ENCODE results near the gene RFPL2. TPM values are rescaled to one million over a fixed set of nuclear protein-coding genes. Genes with fewer than 3 reads are reported as not detected.

Gene RFPL2
- total RNA-seq, 1 donor from 2014 or later, result not detected

- Mint-ChIP-seq H3K27ac (ENCODE audit: unreplicated experiment) (no peak overlapping the region), H3K9me3 (ENCODE audit: unreplicated experiment) (no peaks in the 10 kb centered on the region), H3K27me3 (ENCODE audit: unreplicated experiment) (peaks cover 3% of the 10 kb centered on the region), H3K4me3 (ENCODE audit: unreplicated experiment) (no peak overlapping the region), H3K4me1 (ENCODE audit: unreplicated experiment) (no peaks in the 10 kb centered on the region), H3K36me3 (ENCODE audit: unreplicated experiment) (no peaks in the 10 kb centered on the region)
- DNase-seq (ENCODE audit: extremely low spot score, unreplicated experiment), result no peak
- TF ChIP-seq CTCF (IDR thresholded peaks at IDR 0.05), result no peak
Measured at GRCh38 chr22:32244547-32244946, 39.7 kb upstream of the RFPL2 start.

- no peaks in the 10 kb centered on the region for H3K9me3 Mint-ChIP-seq (ENCODE audit: unreplicated experiment)
- no peak for TF ChIP-seq CTCF (IDR thresholded peaks at IDR 0.05)
- H3K4me3 Mint-ChIP-seq (ENCODE audit: unreplicated experiment), result no peak overlapping the region
- H3K27me3 Mint-ChIP-seq (ENCODE audit: unreplicated experiment), result peaks cover 3% of the 10 kb centered on the region
- H3K27ac Mint-ChIP-seq (ENCODE audit: unreplicated experiment), result no peak overlapping the region
- no peaks in the 10 kb centered on the region for H3K36me3 Mint-ChIP-seq (ENCODE audit: unreplicated experiment)
- no peaks in the 10 kb centered on the region for H3K4me1 Mint-ChIP-seq (ENCODE audit: unreplicated experiment)
- DNase-seq (ENCODE audit: extremely low spot score, unreplicated experiment), result no peak
Measured at GRCh38 chr22:32240461-32240860, 35.6 kb upstream of the RFPL2 start.

- no peak overlapping the region for H3K27ac Mint-ChIP-seq (ENCODE audit: unreplicated experiment)
- peaks cover 3% of the 10 kb centered on the region for H3K27me3 Mint-ChIP-seq (ENCODE audit: unreplicated experiment)
- H3K4me3 Mint-ChIP-seq (ENCODE audit: unreplicated experiment), result no peak overlapping the region
- no peaks in the 10 kb centered on the region for H3K4me1 Mint-ChIP-seq (ENCODE audit: unreplicated experiment)
- DNase-seq (ENCODE audit: extremely low spot score, unreplicated experiment), result no peak
- no peaks in the 10 kb centered on the region for H3K36me3 Mint-ChIP-seq (ENCODE audit: unreplicated experiment)
- no peaks in the 10 kb centered on the region for H3K9me3 Mint-ChIP-seq (ENCODE audit: unreplicated experiment)
- TF ChIP-seq CTCF (IDR thresholded peaks at IDR 0.05), result no peak
Measured at GRCh38 chr22:32237906-32238305, 33.0 kb upstream of the RFPL2 start.

DNA sequence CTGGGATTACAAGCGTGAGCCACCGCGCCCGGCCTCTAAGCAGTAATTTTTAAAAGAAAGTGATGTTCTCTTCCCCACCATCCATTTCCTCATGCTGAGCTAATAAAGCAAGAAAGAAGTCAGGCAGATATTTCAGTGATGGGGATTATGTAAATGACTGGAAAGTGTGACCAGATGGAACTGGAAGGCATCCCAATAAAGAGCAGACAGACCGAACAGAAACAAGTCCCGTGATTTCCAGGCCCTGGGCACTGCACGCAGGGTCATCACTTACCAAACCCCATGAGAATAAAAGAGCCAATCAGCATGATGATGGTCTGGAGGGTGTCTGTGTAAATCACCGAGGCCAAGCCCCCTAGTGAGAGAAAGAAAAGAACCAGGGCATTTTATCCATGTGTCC, 32.1 kb upstream of the RFPL2 start:
- H3K27ac Mint-ChIP-seq (ENCODE audit: unreplicated experiment), result no peak overlapping the region
- H3K4me3 Mint-ChIP-seq (ENCODE audit: unreplicated experiment), result no peak overlapping the region
- no peaks in the 10 kb centered on the region for H3K9me3 Mint-ChIP-seq (ENCODE audit: unreplicated experiment)
- no peaks in the 10 kb centered on the region for H3K4me1 Mint-ChIP-seq (ENCODE audit: unreplicated experiment)
- no peak for DNase-seq (ENCODE audit: extremely low spot score, unreplicated experiment)
- H3K27me3 Mint-ChIP-seq (ENCODE audit: unreplicated experiment), result peaks cover 3% of the 10 kb centered on the region
- H3K36me3 Mint-ChIP-seq (ENCODE audit: unreplicated experiment), result no peaks in the 10 kb centered on the region
- no peak for TF ChIP-seq CTCF (IDR thresholded peaks at IDR 0.05)

DNA sequence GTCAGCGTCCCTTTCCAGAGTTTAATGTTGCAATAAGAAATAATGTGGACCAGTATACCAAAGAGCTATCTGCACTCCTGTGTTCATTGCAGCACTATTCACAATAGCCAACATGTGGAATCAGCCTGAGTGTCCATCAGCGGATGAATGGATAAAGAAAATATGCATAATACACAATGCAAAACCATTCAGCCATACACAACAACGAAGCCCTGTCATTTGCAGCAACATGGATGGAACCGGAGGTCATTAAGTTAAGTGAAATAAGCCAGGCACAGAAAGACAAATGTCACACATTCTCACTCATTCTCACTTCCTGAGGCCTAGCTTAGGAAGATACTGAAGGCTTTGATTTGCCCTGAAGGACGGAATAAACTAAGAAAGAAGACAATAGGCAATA, 28.2 kb upstream of the RFPL2 start:
- Mint-ChIP-seq H3K36me3 (ENCODE audit: unreplicated experiment) (no peaks in the 10 kb centered on the region), H3K4me1 (ENCODE audit: unreplicated experiment) (no peaks in the 10 kb centered on the region), H3K27ac (ENCODE audit: unreplicated experiment) (no peak overlapping the region), H3K27me3 (ENCODE audit: unreplicated experiment) (peaks cover 3% of the 10 kb centered on the region), H3K9me3 (ENCODE audit: unreplicated experiment) (no peaks in the 10 kb centered on the region), H3K4me3 (ENCODE audit: unreplicated experiment) (no peak overlapping the region)
- no peak for TF ChIP-seq CTCF (IDR thresholded peaks at IDR 0.05)
- no peak for DNase-seq (ENCODE audit: extremely low spot score, unreplicated experiment)
